Muscle of back (tissue), 11 donors: ENCODE measurements around the gene LATS1. TPM values are rescaled to one million over a fixed set of nuclear protein-coding genes. Genes with fewer than 3 reads are reported as not detected.
"Not testable (repeated sequence)": the region's sequence is repeated elsewhere in the genome, so short reads cannot be mapped to it uniquely, and the experiment has no call there.

Source experiments
- DNase-seq, 3 donors: peaks; one replicate each; pipeline versions ENCODE4 v3.0.0 to v3.0.0-alpha.2; 2013
- polyA plus RNA-seq, 10 donors: library from polyadenylated mRNA; unstranded; fragments of 120-200 nt; gene quantifications; one replicate each; pipeline ENCODE4 v1.2.1, GENCODE V29; 2013; ENCODE audit not compliant: insufficient read length in 10 of 10

Gene LATS1
- polyA plus RNA-seq, 10 donors: 14.2 to 24.2 (median 20.4) TPM

- no peak for DNase-seq
Observed at GRCh38 chr6:149733089-149733720, 15.3 kb upstream of the LATS1 start.

- no peak for DNase-seq
Observed at GRCh38 chr6:149729824-149730223, 11.9 kb upstream of the LATS1 start.

GRCh38 chr6:149728499-149729234 lies 10.8 kb upstream of the LATS1 start:
- no peak for DNase-seq

- no peak for DNase-seq
Observed at GRCh38 chr6:149727793-149728498, 10.0 kb upstream of the LATS1 start.

GRCh38 chr6:149725785-149726184 lies 7.9 kb upstream of the LATS1 start:
- DNase-seq: no peak

GRCh38 chr6:149723771-149724417 lies 6.0 kb upstream of the LATS1 start:
- peak in 2 of 3 donors; percentile 14 to 55 for DNase-seq

GRCh38 chr6:149723262-149723661 lies 5.4 kb upstream of the LATS1 start:
- no peak for DNase-seq

- no peak for DNase-seq
Observed at GRCh38 chr6:149719531-149719930, 1.6 kb upstream of the LATS1 start.

- DNase-seq: no peak
Observed at GRCh38 chr6:149717255-149717587, 680 bp downstream of the LATS1 start.

GRCh38 chr6:149716181-149716963 lies 1.5 kb downstream of the LATS1 start:
- DNase-seq: peak in 1 of 3 donors; percentile 10

- DNase-seq: no peak
Observed at GRCh38 chr6:149714442-149714841, 3.5 kb downstream of the LATS1 start.

- DNase-seq: no peak
Observed at GRCh38 chr6:149711711-149712110, 6.2 kb downstream of the LATS1 start.

- DNase-seq: no peak
Observed at GRCh38 chr6:149701714-149702113, 16.2 kb downstream of the LATS1 start.

- DNase-seq: no peak
Observed at GRCh38 chr6:149699150-149699549, 18.8 kb downstream of the LATS1 start.

- no peak for DNase-seq
Observed at GRCh38 chr6:149698175-149698574, 19.7 kb downstream of the LATS1 start.

GRCh38 chr6:149696901-149697300 lies 21.0 kb downstream of the LATS1 start:
- DNase-seq: no peak

- DNase-seq: no peak
Observed at GRCh38 chr6:149694921-149695320, 23.0 kb downstream of the LATS1 start.

- DNase-seq: no peak
Observed at GRCh38 chr6:149691201-149691600, 26.7 kb downstream of the LATS1 start.

- DNase-seq: no peak
Observed at GRCh38 chr6:149686230-149686629, 31.7 kb downstream of the LATS1 start.

GRCh38 chr6:149683256-149683859 lies 34.5 kb downstream of the LATS1 start:
- no peak for DNase-seq

GRCh38 chr6:149681845-149682244 lies 36.1 kb downstream of the LATS1 start:
- DNase-seq: not testable (repeated sequence)
